ENCODE results near the gene SORCS2. TPM values are rescaled to one million over a fixed set of nuclear protein-coding genes. Genes with fewer than 3 reads are reported as not detected.

The SORCS2 gene
- total and polyA plus RNA-seq, 2 of the 13 experiments (the other 11 are each of a cell fraction or from before 2014, with no cell fraction given): 0.82 to 1.0 TPM

GRCh38 chr4:7166981-7167700 lies 25.2 kb upstream of the SORCS2 start:
- no TSS peak for BruUV-seq (replicated peaks)
- H3K9me3 ChIP-seq (ENCODE audit: low read length): no peaks in the 10 kb centered on the region
- intact Hi-C loops (cut with micrococcal nuclease; ENCODE audit: unreplicated experiment): loop anchor here (2.0 kb wide), 1 partner anchor 64 kb away; no protein-coding TSS in a partner anchor
- no peak overlapping the region for H3K27ac ChIP-seq (ENCODE audit: extremely low read length, insufficient read depth, low read length)
- H3K4me1 ChIP-seq (ENCODE audit: insufficient read depth, low read length): peaks cover 25% of the 10 kb centered on the region
- FAIRE-seq (no peak), ATAC-seq (peak; percentile 66), DNase-seq (ENCODE audit: low spot score) (no peak)
- H3K79me2 ChIP-seq (ENCODE audit: insufficient read depth, low read length): no peaks in the 10 kb centered on the region
- peak overlapping the region; percentile 59 for H3K4me2 ChIP-seq (ENCODE audit: low read depth, low read length)
- H2AFZ ChIP-seq (ENCODE audit: low read length): no peak overlapping the region
- in situ Hi-C loops (cut with HindIII; ENCODE audit: extremely low pct_ligation_motif_present, low pct_unique_long_range_greater_than_20kb): no loop called here
- 4% methylated on average over 4 of the region's 17 CpGs for WGBS (ENCODE audit: low lambda C conversion rate)
- ChIA-PET CTCF (ENCODE audit: low intra/inter-chr PET ratio, low total read pairs) (no interaction called here), POLR2A (interaction anchor here (1.3 kb wide), 1 partner anchor 64 kb away, joined by 7 read pairs; no protein-coding TSS in a partner anchor)
- H3K9ac ChIP-seq (ENCODE audit: insufficient read depth, low read depth, low read length): no peak overlapping the region
- no peaks in the 10 kb centered on the region for H4K20me1 ChIP-seq (ENCODE audit: insufficient read depth, low read length)
- peak overlapping the region in 1 of 3 experiments; percentile 33; a peak in 1 of 6 replicates for H3K4me3 ChIP-seq (replicated peaks in 1 of 3; ENCODE audit: insufficient read depth in 1 of 3, low read depth in 2 of 3, low read length in 3 of 3)
- H3K27me3 ChIP-seq (ENCODE audit: control insufficient read depth in 1 of 2, insufficient read depth in 2 of 2, low read length in 2 of 2): peaks cover 0 to 16% of the 10 kb centered on the region in 2 experiments; a peak in 1 of 5 replicates
- no peaks in the 10 kb centered on the region for H3K36me3 ChIP-seq (replicated peaks in 1 of 2; ENCODE audit: control insufficient read depth in 1 of 2, insufficient read depth in 2 of 2, low read length in 2 of 2)
- no peak for TF ChIP-seq SMAD1 (CRISPR knock-in tag; IDR thresholded peaks at IDR 0.05; ENCODE audit: borderline replicate concordance, low read depth)
- TF ChIP-seq GLI4 (CRISPR knock-in tag; IDR thresholded peaks at IDR 0.05; ENCODE audit: borderline replicate concordance): no peak
- no peak for TF ChIP-seq ZNF143 (CRISPR knock-in tag; IDR thresholded peaks at IDR 0.05)
- TF ChIP-seq ZNF746 (CRISPR knock-in tag; IDR thresholded peaks at IDR 0.05): no peak
- 0 out of 2 replicates have a peak, but pooled peaks have one; percentile 29 for TF ChIP-seq MYC (CRISPR knock-in tag; IDR thresholded peaks at IDR 0.05; ENCODE audit: borderline replicate concordance)
- TF ChIP-seq GMEB1 (CRISPR knock-in tag; IDR thresholded peaks at IDR 0.05; ENCODE audit: borderline replicate concordance): no peak
- peak; percentile 17; the same call in 1 of the 2 replicates for TF ChIP-seq HOXA3 (CRISPR knock-in tag; IDR thresholded peaks at IDR 0.05)
- TF ChIP-seq MAX (IDR thresholded peaks at IDR 0.05): peak; percentile 31; the same call in 1 of the 2 replicates
- TF ChIP-seq DDIT3 (CRISPR knock-in tag; IDR thresholded peaks at IDR 0.05): no peak
- 0 out of 2 replicates have a peak, but pooled peaks have one; percentile 62 for TF ChIP-seq ZBTB26 (CRISPR knock-in tag; IDR thresholded peaks at IDR 0.05; ENCODE audit: borderline replicate concordance)
- TF ChIP-seq MTF1 (CRISPR knock-in tag; IDR thresholded peaks at IDR 0.05): no peak
- no peak for TF ChIP-seq NFYB (CRISPR knock-in tag; IDR thresholded peaks at IDR 0.05)
- TF ChIP-seq ZSCAN9 (CRISPR knock-in tag; IDR thresholded peaks at IDR 0.05; ENCODE audit: borderline replicate concordance): no peak
- no peak for TF ChIP-seq ZNF44 (CRISPR knock-in tag; IDR thresholded peaks at IDR 0.05)
- no peak for TF ChIP-seq HMGXB3 (CRISPR knock-in tag; IDR thresholded peaks at IDR 0.05; ENCODE audit: borderline replicate concordance)
